Mucosa of descending colon (tissue), 3 donors: Measurements from ENCODE around the gene EPN2. TPM values are rescaled to one million over a fixed set of nuclear protein-coding genes. Genes with fewer than 3 reads are reported as not detected.

ENCODE experiments used
- ATAC-seq: fragments of 200-7000 bp; cut with Tn5 transposase; one replicate; pipeline ENCODE4 v1.9.1; 2020; ENCODE audit warnings: mild to moderate bottlenecking, moderate library complexity
- DNase-seq, 3 donors: peaks; one replicate each; pipeline ENCODE4 v3.0.0-alpha.2; 2020
- H3K36me3 ChIP-seq: fragments of 200-600 bp; one replicate; pipeline ENCODE4 v1.8.0; 2021; ENCODE audit warnings: low read depth, mild to moderate bottlenecking
- H3K4me1 ChIP-seq: fragments of 200-600 bp; one replicate; pipeline ENCODE4 v1.8.0; 2021; ENCODE audit warnings: low read depth, mild to moderate bottlenecking
- H3K4me3 ChIP-seq: fragments of 200-600 bp; one replicate; pipeline ENCODE4 v1.8.0; 2021; ENCODE audit warnings: mild to moderate bottlenecking
- H3K9me3 ChIP-seq: fragments of 200-600 bp; one replicate; pipeline ENCODE4 v1.8.0; 2021; ENCODE audit warnings: mild to moderate bottlenecking
- CTCF ChIP-seq: fragments of 200-600 bp; IDR thresholded peaks from one replicate; pipeline ENCODE4 v1.8.0; 2022; ENCODE audit warnings: antibody characterized with exemption, mild to moderate bottlenecking
- intact Hi-C, 2 donors: fragments of 100-400 bp; cut with DNase I in 1 of 2; cut with micrococcal nuclease in 1 of 2; formaldehyde crosslinking; loops; one replicate each; pipeline versions ENCODE4 v1.11.0 to v1.11.1; 2022; cut with DNase I, micrococcal nuclease
- total RNA-seq, 3 donors: library from RNA; stranded (reverse); fragmentation: NEBNext Ultra II Directional in 2 of 3; extraction: Animal tissue kit (Norgen Biotek cat#: 25700) in 2 of 3; gene quantifications; one replicate each; pipeline versions ENCODE4 v1.2.1 to v1.2.4, GENCODE V29; 2021 to 2023
- donor health status: DM: no; HTN: no; CAD: no; lungs with moderate emphysema.
- donor health status: DM: no; HTN: no; CAD: no.
- donor health status: DM: no; HTN: yes; CAD: no.

Gene EPN2
- total RNA-seq, 3 donors from 2014 or later: 32.6 to 75.8 (median 45.0) TPM

GRCh38 chr17:19332371-19333131 is 95.4 kb downstream of the EPN2 start:
- H3K9me3 ChIP-seq: no peaks in the 10 kb centered on the region
- no peaks in the 10 kb centered on the region for H3K4me1 ChIP-seq
- no peaks in the 10 kb centered on the region for H3K36me3 ChIP-seq
- no peak for TF ChIP-seq CTCF
- DNase-seq: no peak
- intact Hi-C loops: no loop called here
- no peak for ATAC-seq
- no peak overlapping the region for H3K4me3 ChIP-seq

- H3K9me3 ChIP-seq: no peaks in the 10 kb centered on the region
- H3K4me1 ChIP-seq: no peaks in the 10 kb centered on the region
- H3K4me3 ChIP-seq: no peak overlapping the region
- H3K36me3 ChIP-seq: no peaks in the 10 kb centered on the region
- ATAC-seq (no peak), DNase-seq (no peak)
- no peak for TF ChIP-seq CTCF
- intact Hi-C loops: no loop called here
Measured at GRCh38 chr17:19333132-19333440, 95.9 kb downstream of the EPN2 start.

GRCh38 chr17:19333736-19334290 is 96.6 kb downstream of the EPN2 start:
- Histone ChIP-seq H3K9me3 (no peaks in the 10 kb centered on the region), H3K4me3 (no peak overlapping the region), H3K4me1 (no peaks in the 10 kb centered on the region), H3K36me3 (no peaks in the 10 kb centered on the region)
- intact Hi-C loops: no loop called here
- DNase-seq (no peak), ATAC-seq (no peak)
- TF ChIP-seq CTCF: no peak

- no peak for TF ChIP-seq CTCF
- Histone ChIP-seq H3K4me1 (no peaks in the 10 kb centered on the region), H3K36me3 (no peaks in the 10 kb centered on the region), H3K9me3 (no peaks in the 10 kb centered on the region), H3K4me3 (no peak overlapping the region)
- ATAC-seq (no peak), DNase-seq (no peak)
- intact Hi-C loops: no loop called here
Measured at GRCh38 chr17:19334331-19334730, 97.2 kb downstream of the EPN2 start.

GRCh38 chr17:19335951-19336631 is 98.9 kb downstream of the EPN2 start:
- Histone ChIP-seq H3K4me1 (no peaks in the 10 kb centered on the region), H3K9me3 (no peaks in the 10 kb centered on the region), H3K36me3 (no peaks in the 10 kb centered on the region), H3K4me3 (no peak overlapping the region)
- ATAC-seq (no peak), DNase-seq (no peak)
- intact Hi-C loops: no loop called here
- TF ChIP-seq CTCF: no peak
